HEK293T (cell line): ENCODE results near the gene AGTPBP1.

Experiments
- CTCF ChIA-PET: fragments of 350-600 bp; formaldehyde crosslinking; extraction: SDS; loops from one replicate; lab custom pipeline; 2021; ENCODE audit warnings: antibody characterized with exemption, inconsistent platforms; lab: Yijun Ruan, JAX
- POLR2A ChIA-PET: fragments of 350-600 bp; formaldehyde crosslinking; extraction: SDS; loops from one replicate; lab custom pipeline; 2020; ENCODE audit warnings: antibody characterized with exemption, inconsistent platforms; lab: Yijun Ruan, JAX
- DNase-seq: peaks from one replicate; pipeline ENCODE4 v3.0.0; 2012; ENCODE audit warnings: mixed read lengths; ENCODE audit errors: extremely low spot score
- ARNT ChIP-seq: fragments of 450-650 bp; IDR thresholded peaks from 2 replicates; pipeline ENCODE4 v1.6.1; 2017; ENCODE audit warnings: mild to moderate bottlenecking
- BHLHE40 ChIP-seq: fragments of 450-650 bp; IDR thresholded peaks from 2 replicates; pipeline ENCODE4 v1.6.1; 2016; ENCODE audit warnings: mild to moderate bottlenecking, moderate library complexity, borderline replicate concordance
- CTBP1 ChIP-seq: fragments of 450-650 bp; IDR thresholded peaks from 2 replicates; pipeline ENCODE4 v1.6.1; 2016; ENCODE audit warnings: borderline replicate concordance
- ELF4 ChIP-seq: fragments of 450-650 bp; IDR thresholded peaks from 2 replicates; pipeline ENCODE4 v1.6.1; 2017; ENCODE audit warnings: antibody characterized with exemption
- FOXA1 ChIP-seq: fragments of 450-650 bp; IDR thresholded peaks from 2 replicates; pipeline ENCODE4 v1.6.1; 2016; ENCODE audit warnings: mild to moderate bottlenecking
- FOXK2 ChIP-seq: fragments of 450-650 bp; IDR thresholded peaks from 2 replicates; pipeline ENCODE4 v1.6.1; 2016; ENCODE audit warnings: mild to moderate bottlenecking
- FOXM1 ChIP-seq: fragments of 450-650 bp; IDR thresholded peaks from 2 replicates; pipeline ENCODE4 v1.6.1; 2017; ENCODE audit warnings: mild to moderate bottlenecking, borderline replicate concordance
- HDGF ChIP-seq: fragments of 450-650 bp; IDR thresholded peaks from 2 replicates; pipeline ENCODE4 v1.6.1; 2017; ENCODE audit warnings: antibody characterized with exemption, borderline replicate concordance
- L3MBTL2 ChIP-seq: fragments of 450-650 bp; conservative IDR thresholded peaks from 2 replicates; pipeline ENCODE4 v1.6.1; 2016; ENCODE audit warnings: mild to moderate bottlenecking
- LEF1 ChIP-seq: fragments of 450-650 bp; IDR thresholded peaks from 2 replicates; pipeline ENCODE4 v1.6.1; 2017; ENCODE audit warnings: mild to moderate bottlenecking, borderline replicate concordance
- NFRKB ChIP-seq: fragments of 450-650 bp; IDR thresholded peaks from 2 replicates; pipeline ENCODE4 v1.6.1; 2016; ENCODE audit warnings: mild to moderate bottlenecking, moderate library complexity
- SP1 ChIP-seq: fragments of 450-650 bp; IDR thresholded peaks from 2 replicates; pipeline ENCODE4 v1.6.1; 2017
- SUZ12 ChIP-seq: fragments of 450-650 bp; IDR thresholded peaks from 2 replicates; pipeline ENCODE4 v1.6.1; 2016; ENCODE audit warnings: mild to moderate bottlenecking
- TARDBP ChIP-seq: fragments of 450-650 bp; IDR thresholded peaks from 2 replicates; pipeline ENCODE4 v1.6.1; 2016
- ZNF384 ChIP-seq: fragments of 450-650 bp; IDR thresholded peaks from 2 replicates; pipeline ENCODE4 v1.6.1; 2016
- TF ChIP-seq, protein P1 (sequence below): fragments of 450-650 bp; IDR thresholded peaks from 2 replicates; pipeline ENCODE4 v1.6.1; 2016

AGTPBP1 gene

DNA sequence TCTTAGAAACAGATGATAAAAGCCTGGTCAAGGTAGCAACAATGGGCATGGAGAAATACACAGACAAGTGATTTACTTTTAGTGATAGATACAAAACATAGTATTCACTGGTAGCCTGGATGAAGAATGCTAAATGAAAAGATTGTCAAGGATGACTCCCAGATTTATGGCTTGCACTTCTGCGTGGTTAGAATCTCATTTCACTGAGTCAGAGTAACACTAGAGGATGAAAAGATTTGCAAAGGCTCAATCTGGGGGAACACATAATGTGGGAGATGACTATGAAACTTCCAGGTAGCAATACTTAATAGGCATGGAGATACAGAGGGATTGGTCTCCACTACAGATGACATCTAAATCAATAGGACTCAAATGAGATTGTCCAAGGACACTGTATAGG, 38.4 kb downstream of the AGTPBP1 start:
- POLR2A ChIA-PET: no interaction called here
- CTCF ChIA-PET: no interaction called here
- TF ChIP-seq CTBP1: no peak
- TF ChIP-seq NFRKB: no peak
- TF ChIP-seq ZNF384: no peak
- no peak for TF ChIP-seq HDGF
- TF ChIP-seq FOXM1: no peak
- TF ChIP-seq ARNT: no peak
- TF ChIP-seq BHLHE40: no peak
- TF ChIP-seq SUZ12: no peak
- TF ChIP-seq FOXK2: no peak
- no peak for TF ChIP-seq ELF4
- TF ChIP-seq FOXA1: no peak
- no peak for TF ChIP-seq TARDBP
- TF ChIP-seq, protein P1, sequence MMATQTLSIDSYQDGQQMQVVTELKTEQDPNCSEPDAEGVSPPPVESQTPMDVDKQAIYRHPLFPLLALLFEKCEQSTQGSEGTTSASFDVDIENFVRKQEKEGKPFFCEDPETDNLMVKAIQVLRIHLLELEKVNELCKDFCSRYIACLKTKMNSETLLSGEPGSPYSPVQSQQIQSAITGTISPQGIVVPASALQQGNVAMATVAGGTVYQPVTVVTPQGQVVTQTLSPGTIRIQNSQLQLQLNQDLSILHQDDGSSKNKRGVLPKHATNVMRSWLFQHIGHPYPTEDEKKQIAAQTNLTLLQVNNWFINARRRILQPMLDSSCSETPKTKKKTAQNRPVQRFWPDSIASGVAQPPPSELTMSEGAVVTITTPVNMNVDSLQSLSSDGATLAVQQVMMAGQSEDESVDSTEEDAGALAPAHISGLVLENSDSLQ: no peak
- TF ChIP-seq SP1: no peak
- TF ChIP-seq L3MBTL2: no peak
- TF ChIP-seq LEF1: no peak
- no peak for DNase-seq

DNA sequence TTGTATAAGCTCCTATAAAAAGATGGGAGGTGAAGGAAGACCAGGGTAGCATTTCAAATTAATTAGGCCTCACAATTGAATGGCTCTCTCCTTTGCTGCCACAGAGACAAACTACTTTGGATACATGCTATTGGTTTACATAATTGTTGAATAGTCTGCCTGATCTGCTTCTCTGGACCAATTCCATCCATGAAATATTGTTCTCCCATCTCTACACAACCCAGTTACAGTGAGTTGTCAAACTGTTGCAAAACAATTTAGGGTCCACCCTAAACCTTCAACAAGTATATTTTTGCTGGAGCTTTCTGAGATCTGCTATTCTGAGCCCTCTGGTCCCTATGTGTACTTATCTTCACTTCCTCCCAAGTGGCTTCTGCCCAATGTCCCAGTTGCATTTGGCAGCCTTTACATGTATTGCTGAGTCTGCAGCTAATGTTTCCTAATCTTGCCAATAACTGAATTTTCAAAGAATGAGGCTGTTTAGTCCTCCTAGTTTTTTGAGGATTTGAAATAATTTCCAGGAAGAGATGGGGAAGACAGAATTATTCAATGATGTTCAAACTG, 38.9 kb downstream of the AGTPBP1 start:
- DNase-seq: no peak
- POLR2A ChIA-PET: no interaction called here
- CTCF ChIA-PET: no interaction called here
- no peak for TF ChIP-seq ARNT
- no peak for TF ChIP-seq ZNF384
- no peak for TF ChIP-seq ELF4

DNA sequence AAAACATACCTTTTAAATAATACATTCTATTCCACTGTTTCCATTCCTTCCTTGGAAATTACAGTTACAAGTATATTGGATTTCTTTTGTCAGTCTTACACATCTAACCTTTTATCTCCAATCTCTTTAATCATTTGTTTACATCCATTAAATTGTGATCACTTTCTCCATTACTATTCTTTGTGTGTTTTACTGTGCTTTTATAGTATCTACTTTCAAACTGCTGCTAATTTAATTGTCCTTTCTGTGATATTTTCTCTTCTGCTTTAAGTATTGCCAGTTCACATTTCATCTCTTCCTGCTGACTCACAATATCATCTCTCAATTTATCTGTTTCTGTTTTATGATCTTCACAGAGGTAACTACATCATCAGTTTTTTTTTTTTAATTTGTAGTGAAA, 39.6 kb downstream of the AGTPBP1 start:
- TF ChIP-seq CTBP1 (0 out of 2 replicates have a peak, but pooled peaks have one; percentile 42), ARNT (no peak)
- ChIA-PET POLR2A (no interaction called here), CTCF (no interaction called here)
- no peak for DNase-seq

DNA sequence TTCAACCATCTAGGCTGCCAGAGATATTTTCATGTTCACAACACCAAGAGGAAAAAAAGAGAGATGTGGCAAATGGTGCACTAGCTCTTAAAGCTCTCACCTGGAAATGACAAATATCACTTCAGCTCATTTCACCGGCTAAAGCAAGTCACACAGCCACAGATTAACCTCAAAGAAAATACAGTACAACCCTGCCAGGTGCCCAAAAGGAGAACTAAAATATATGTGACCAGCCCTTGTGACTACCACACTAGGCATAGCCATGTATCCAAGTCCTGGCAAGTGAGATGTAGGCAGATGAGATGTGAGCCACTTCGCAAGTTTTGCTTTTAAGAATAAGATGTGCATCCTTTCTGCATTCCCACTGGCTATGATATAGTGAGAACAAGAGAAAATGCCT, 41.4 kb downstream of the AGTPBP1 start:
- ChIA-PET CTCF (no interaction called here), POLR2A (no interaction called here)
- DNase-seq: no peak
- TF ChIP-seq FOXA1 (no peak), ELF4 (no peak), BHLHE40 (no peak), ARNT (no peak), FOXK2 (no peak), NFRKB (no peak), HDGF (no peak), FOXM1 (no peak), SUZ12 (no peak), CTBP1 (no peak)

DNA sequence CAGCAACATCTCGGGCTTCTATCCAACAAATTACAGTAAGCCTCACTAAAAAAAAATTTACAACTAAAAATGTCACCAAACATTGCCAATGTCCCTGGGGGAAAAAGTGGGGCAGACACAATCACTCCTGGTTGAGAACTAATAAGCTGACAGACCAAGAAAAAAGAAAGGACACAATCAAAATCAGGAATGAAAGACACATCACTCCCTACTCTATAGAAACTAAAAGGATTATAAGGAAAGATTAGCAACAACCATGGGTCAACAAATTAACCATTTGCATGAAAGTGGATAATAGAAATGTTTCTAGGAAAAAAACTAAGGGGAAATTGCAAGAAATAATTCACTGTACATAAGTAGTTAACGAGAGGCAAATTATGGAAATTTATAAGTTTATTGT, 53.4 kb downstream of the AGTPBP1 start:
- no peak for TF ChIP-seq FOXK2
- ChIA-PET POLR2A (no interaction called here), CTCF (no interaction called here)
- DNase-seq: no peak

DNA sequence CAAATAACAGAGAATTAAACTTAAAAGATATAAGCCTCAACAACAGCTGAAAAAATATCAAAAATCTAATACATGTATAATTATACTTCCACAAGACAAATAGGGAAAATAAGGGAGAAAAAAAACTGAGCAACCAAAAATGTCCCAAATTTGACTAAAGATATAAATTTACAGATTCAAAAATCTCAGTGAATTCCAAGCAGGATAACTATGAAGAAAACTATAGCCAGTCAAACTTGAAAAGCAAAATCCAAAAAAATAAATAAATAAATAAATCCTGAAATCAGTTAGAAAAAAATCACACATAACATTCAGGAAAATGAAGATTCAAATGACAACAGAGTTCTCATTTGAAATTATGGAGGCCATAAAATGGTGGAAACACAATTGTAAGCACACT, 56.7 kb downstream of the AGTPBP1 start:
- TF ChIP-seq, protein P1: no peak
- no peak for DNase-seq
- POLR2A ChIA-PET: no interaction called here
- CTCF ChIA-PET: no interaction called here

DNA sequence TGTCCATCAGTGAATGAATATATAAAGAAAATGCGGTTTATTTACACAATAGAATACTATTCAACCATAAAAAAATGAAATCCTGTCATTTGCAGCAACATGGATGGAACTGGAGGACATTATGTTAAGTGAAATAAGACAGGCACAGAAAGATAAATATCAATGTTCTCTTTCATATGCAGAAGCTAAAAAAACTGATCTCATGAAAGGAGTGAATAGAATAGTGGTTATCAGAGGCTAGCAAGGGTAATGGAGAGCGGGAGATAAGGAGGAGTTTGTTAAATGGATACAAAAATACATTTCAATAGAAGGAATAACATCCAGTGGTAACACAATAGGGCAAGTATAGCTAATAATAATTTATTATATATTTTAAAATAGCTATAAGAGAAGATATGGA, 65.0 kb downstream of the AGTPBP1 start:
- CTCF ChIA-PET: no interaction called here
- POLR2A ChIA-PET: no interaction called here
- TF ChIP-seq L3MBTL2: no peak
- DNase-seq: no peak

DNA sequence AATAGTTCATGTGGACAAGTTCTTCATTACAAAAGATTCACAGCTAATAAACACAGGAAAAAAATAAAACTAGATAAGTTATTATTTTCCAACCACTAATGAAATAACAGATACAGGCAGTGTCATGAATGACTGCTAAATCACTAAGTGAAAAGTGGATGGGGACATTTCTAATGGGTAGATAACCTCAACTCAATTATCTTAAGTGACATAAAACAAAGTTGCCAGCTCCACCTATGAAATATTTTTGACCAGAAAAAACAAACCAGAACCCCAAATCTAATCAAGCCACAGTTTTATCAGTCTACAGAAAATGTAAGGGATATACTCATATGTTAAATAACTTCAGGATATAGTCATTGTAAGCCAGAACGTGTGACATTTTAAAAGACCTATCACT, 74.4 kb downstream of the AGTPBP1 start:
- POLR2A ChIA-PET: no interaction called here

More for the DNA sequence above, 74.4 kb downstream of the AGTPBP1 start:
- CTCF ChIA-PET: no interaction called here
- no peak for DNase-seq
- TF ChIP-seq, protein P1: no peak
- no peak for TF ChIP-seq SUZ12
- TF ChIP-seq L3MBTL2: no peak
- no peak for TF ChIP-seq HDGF
- TF ChIP-seq FOXA1: no peak
- TF ChIP-seq FOXK2: no peak
- TF ChIP-seq LEF1: no peak
- TF ChIP-seq ARNT: no peak
- no peak for TF ChIP-seq FOXM1
- no peak for TF ChIP-seq NFRKB
